Cerebellar cortex (tissue), 1 donor: Measurements from ENCODE around the gene ZBED4.

Experiments used
- DNase-seq: peaks from one replicate; pipeline ENCODE4 v3.0.0-alpha.2; 2015; ENCODE audit warnings: low spot score

The ZBED4 gene

DNA sequence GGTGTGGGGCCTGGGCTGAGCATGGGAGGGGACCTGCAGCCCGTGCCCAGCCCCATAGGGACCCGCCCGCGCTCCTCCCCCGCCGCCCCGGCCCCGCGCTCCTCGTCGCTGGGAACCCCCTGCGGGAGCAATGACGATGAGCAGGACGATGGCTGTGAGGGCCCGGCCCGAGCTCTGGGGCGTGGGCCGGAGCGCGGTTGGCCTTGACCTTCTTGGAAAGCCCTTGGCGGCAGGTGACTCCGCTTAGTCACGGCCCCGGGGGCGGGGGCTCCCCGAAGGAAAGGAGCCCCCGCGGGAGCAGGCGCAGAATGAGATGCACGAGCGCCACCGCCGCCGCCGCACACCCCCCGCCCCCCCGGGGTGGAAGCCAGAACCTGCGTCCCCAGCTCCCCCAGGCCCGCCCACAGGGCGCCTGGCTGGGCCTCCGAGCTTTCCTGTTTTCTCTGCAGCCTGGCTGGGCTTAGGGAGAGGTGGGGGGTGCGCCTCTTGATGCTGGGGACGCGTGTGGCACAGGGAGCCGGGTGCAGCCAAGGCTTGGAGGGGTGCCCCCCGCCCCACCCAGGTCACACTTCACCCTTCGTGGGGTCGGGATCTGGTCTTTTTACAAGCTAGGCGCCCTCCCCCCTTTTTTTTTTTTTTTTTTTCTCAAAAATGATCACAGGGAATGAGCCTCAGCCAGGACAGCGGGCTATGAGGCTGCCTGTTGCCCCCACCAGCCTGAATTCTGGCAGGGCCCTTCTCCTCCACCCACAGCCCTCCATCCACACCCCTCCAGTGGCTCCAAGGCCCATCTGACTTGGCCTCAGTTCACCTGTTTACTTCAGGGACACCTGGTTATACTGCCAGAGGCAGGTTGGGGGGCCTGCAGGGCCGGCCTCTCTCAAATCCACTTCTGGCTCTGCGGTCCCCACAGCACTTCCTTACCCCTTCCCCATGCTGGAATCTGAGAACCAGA, 82.7 kb downstream of the ZBED4 start:
- DNase-seq: peak; percentile 49

DNA sequence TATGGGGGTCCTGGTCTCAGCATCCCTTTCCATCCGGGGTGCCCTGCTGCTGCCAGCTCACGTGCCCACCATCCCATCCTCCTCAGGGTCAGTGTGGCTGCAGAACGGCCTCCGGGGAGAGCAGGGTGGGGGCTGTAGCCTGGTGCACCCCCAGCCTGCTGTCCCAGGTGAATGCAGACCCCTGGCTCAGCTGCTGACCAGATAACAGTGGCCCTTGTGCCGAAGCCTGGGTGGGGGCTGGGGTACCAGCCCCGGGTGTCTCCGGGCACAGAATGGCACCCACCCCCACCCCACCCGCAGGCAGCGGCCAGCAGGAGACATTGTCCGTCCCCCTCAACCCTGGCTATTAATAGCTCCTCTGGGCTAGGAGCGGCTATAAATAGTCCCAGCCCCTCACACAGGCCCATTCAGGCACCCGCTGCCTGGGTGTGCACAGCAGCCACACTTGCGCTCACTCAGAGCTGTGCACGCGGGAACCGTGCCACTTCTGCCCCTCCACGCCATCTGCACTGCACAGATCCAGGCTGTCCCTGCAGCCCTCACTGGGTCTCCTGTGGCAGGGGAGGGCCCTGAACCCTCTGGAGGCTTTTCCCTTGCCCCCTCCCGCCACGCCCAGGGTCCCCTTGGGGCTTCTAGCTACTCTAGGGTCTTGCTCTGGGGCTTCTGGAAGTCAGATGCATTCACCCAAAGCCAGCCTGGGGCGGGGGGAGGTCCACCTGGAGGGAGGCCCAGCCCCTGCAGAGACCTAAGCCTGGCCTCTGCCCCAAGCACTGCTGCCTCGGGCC, 83.5 kb downstream of the ZBED4 start:
- DNase-seq: no peak

GRCh38 chr22:49937758-49938564, 84.3 kb downstream of the ZBED4 start:
- DNase-seq: no peak

DNA sequence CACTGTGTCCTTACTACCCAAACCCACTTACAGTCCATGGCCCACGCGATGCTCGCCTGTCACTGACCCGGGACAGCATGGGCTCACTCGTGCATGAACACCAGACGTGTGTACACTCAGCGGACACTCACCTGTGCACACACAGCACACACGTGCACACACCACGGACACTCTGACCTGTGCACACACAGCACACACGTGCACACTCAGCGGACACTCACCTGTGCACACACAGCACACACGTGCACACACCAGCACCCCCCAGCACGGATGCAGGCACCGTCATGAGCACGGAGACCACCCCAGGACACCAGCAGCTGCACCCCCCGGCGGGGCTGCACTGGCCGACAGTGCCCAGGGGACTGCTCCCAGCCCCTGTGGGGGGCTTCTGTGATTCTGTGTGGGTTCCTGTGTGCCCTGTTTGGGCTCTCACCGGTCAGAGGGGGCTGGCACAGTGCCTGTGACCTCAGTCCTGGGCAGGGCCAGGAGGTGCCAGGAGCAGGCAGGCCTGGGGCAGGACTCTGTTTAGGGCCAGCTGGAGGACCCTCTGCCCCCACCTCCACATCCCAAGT, 85.0 kb downstream of the ZBED4 start:
- no peak for DNase-seq
